Upper lobe of left lung (tissue), 4 donors: ENCODE results near the gene MALRD1.

Experiments
- POLR2A ChIP-seq, 4 donors: fragments of 450-650 bp; IDR thresholded peaks; one replicate each; pipeline ENCODE4 v1.5.1; 2016 to 2017; ENCODE audit warnings: antibody characterized with exemption in 4 of 4, mild to moderate bottlenecking in 2 of 4
- POLR2AphosphoS5 ChIP-seq, 2 donors: sonication (generic); formaldehyde crosslinking; IDR thresholded peaks; one replicate each; pipeline ENCODE4 v1.5.1; 2017; ENCODE audit warnings: antibody characterized with exemption in 2 of 2
- TF ChIP-seq, protein P1 (sequence below), 6 experiments: fragments of 450-650 bp in 4 of 6; fragments of 200-600 bp in 2 of 6; sonication (generic) in 2 of 6; IDR thresholded peaks; one replicate each; pipeline ENCODE4 v1.5.1; 2016 to 2019; ENCODE audit warnings: antibody characterized with exemption in 6 of 6

DNA sequence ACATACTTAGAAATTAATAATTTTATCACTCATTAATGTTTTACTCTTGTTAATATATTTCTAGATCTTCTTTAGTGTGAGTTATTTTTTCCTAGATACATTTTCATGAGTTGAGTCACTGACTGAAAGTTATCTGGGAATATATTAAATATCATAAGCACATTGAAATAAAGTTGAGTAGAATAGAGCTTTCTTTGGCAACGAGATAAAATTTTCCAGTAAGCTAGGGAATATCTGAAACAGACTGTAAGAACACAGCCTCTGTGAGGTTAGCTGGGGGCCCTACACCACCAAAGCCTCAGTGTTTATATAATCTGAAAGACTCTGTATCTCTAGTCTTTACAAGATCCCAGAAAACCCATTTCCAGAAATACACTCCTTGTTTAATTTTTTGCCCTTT, 419.8 kb downstream of the MALRD1 start:
- TF ChIP-seq, protein P1, sequence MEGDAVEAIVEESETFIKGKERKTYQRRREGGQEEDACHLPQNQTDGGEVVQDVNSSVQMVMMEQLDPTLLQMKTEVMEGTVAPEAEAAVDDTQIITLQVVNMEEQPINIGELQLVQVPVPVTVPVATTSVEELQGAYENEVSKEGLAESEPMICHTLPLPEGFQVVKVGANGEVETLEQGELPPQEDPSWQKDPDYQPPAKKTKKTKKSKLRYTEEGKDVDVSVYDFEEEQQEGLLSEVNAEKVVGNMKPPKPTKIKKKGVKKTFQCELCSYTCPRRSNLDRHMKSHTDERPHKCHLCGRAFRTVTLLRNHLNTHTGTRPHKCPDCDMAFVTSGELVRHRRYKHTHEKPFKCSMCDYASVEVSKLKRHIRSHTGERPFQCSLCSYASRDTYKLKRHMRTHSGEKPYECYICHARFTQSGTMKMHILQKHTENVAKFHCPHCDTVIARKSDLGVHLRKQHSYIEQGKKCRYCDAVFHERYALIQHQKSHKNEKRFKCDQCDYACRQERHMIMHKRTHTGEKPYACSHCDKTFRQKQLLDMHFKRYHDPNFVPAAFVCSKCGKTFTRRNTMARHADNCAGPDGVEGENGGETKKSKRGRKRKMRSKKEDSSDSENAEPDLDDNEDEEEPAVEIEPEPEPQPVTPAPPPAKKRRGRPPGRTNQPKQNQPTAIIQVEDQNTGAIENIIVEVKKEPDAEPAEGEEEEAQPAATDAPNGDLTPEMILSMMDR (IDR thresholded peaks at IDR 0.05), result no peak
- no peak for TF ChIP-seq POLR2A (IDR thresholded peaks at IDR 0.05)
- TF ChIP-seq POLR2AphosphoS5 (IDR thresholded peaks at IDR 0.05), result no peak
